ENCODE data around the gene CDH13. TPM values are rescaled to one million over a fixed set of nuclear protein-coding genes. Genes with fewer than 3 reads are reported as not detected.

Gene CDH13
- total and polyA plus RNA-seq, 8 donors = 0.12 to 21.4 (median 1.7) TPM; not detected in 1

DNA sequence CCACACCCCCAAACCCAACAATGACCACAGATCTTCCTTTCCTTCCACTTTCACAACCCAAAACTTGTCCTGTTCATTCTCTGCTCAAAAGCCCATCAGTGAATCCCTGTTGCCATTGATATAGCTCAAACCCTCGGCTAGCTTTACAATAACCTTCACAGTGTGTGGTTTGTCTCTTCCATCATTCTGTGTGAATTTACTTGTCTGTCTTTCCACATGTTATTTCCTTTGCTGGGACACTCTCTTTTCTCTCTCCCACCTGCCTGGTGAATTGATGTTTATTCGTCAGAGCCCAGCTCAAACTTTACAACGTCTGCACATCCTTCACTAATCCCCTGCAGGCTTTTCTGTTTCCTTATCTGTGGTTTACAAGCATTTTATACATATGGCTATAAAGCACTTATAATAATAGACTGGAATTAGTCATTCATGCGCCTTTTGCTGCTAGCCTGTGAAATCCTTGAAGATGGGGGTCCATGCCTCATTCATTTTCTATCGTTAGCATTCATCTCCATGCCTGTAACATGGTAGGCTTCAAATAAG lies 114.4 kb downstream of the CDH13 start:
- Histone ChIP-seq H3K36me3 (no peaks in the 10 kb centered on the region), H3K4me1 (peaks cover 0 to 3% (median 0%) of the 10 kb centered on the region in 4 donors), H3K27me3 (no peaks in the 10 kb centered on the region), H3K27ac (no peak overlapping the region), H3K9me3 (no peaks in the 10 kb centered on the region), H3K4me3 (no peak overlapping the region)
- no peak for DNase-seq
- 59 to 68% (median 66%) methylated on average over 5 of the region's 5 CpGs for WGBS, 5 donors
- TF ChIP-seq POLR2A (IDR thresholded peaks at IDR 0.05) = no peak
- TF ChIP-seq POLR2AphosphoS5 (IDR thresholded peaks at IDR 0.05) = no peak
- no peak for TF ChIP-seq EP300 (IDR thresholded peaks at IDR 0.05)
- TF ChIP-seq, protein P1, sequence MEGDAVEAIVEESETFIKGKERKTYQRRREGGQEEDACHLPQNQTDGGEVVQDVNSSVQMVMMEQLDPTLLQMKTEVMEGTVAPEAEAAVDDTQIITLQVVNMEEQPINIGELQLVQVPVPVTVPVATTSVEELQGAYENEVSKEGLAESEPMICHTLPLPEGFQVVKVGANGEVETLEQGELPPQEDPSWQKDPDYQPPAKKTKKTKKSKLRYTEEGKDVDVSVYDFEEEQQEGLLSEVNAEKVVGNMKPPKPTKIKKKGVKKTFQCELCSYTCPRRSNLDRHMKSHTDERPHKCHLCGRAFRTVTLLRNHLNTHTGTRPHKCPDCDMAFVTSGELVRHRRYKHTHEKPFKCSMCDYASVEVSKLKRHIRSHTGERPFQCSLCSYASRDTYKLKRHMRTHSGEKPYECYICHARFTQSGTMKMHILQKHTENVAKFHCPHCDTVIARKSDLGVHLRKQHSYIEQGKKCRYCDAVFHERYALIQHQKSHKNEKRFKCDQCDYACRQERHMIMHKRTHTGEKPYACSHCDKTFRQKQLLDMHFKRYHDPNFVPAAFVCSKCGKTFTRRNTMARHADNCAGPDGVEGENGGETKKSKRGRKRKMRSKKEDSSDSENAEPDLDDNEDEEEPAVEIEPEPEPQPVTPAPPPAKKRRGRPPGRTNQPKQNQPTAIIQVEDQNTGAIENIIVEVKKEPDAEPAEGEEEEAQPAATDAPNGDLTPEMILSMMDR (IDR thresholded peaks at IDR 0.05) = no peak
- intact Hi-C loops (cut with DNase I; ENCODE audit: low total_unique reads) = no loop called here

GRCh38 chr16:82744958-82745357 lies 118.2 kb downstream of the CDH13 start:
- peaks cover 0 to 3% (median 0%) of the 10 kb centered on the region in 3 donors for H3K27me3 ChIP-seq
- no peaks in the 10 kb centered on the region for H3K9me3 ChIP-seq
- intact Hi-C loops (cut with DNase I; ENCODE audit: low total_unique reads) = no loop called here
- H3K27ac ChIP-seq = no peak overlapping the region
- WGBS, 5 donors = 77 to 85% (median 82%) methylated on average over 7 of the region's 7 CpGs
- no peaks in the 10 kb centered on the region for H3K36me3 ChIP-seq
- TF ChIP-seq POLR2AphosphoS5 (IDR thresholded peaks at IDR 0.05) (no peak), POLR2A (IDR thresholded peaks at IDR 0.05) (no peak), EP300 (IDR thresholded peaks at IDR 0.05) (no peak)
- TF ChIP-seq, protein P1 (IDR thresholded peaks at IDR 0.05) = no peak
- no peak overlapping the region for H3K4me3 ChIP-seq
- no peaks in the 10 kb centered on the region for H3K4me1 ChIP-seq
- DNase-seq = no peak

DNA sequence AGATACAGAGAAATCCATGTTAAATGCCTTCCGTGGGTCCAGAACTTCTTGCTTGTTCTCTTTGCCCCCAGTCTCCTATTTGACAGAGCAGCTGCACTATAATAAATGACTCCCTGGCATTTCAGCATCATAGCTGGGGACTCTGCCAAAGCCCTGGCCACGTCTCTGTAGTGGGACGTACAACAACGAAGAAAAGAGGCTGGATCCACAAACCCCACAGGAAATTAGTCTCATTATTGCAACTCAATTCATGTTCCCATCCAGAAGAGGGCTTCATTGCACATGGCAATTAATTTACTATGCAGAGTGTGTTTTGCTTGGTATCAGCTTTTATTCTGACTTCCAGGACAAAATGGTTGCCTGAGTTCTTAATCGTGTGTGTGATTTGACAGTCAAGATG lies 121.3 kb downstream of the CDH13 start:
- TF ChIP-seq, protein P1 (IDR thresholded peaks at IDR 0.05) = no peak
- TF ChIP-seq POLR2A (IDR thresholded peaks at IDR 0.05) = no peak
- no peak for TF ChIP-seq POLR2AphosphoS5 (IDR thresholded peaks at IDR 0.05)
- no peak for TF ChIP-seq EP300 (IDR thresholded peaks at IDR 0.05)
- Histone ChIP-seq H3K4me3 (no peak overlapping the region), H3K27me3 (peaks cover 0 to 7% (median 0%) of the 10 kb centered on the region in 3 donors), H3K27ac (no peak overlapping the region), H3K9me3 (no peaks in the 10 kb centered on the region), H3K36me3 (no peaks in the 10 kb centered on the region), H3K4me1 (no peaks in the 10 kb centered on the region)
- intact Hi-C loops (cut with DNase I; ENCODE audit: low total_unique reads) = no loop called here
- DNase-seq = peak in 1 of 2 donors; percentile 43
- 40 to 65% (median 61%) methylated on average over 5 of the region's 5 CpGs for WGBS, 5 donors

DNA sequence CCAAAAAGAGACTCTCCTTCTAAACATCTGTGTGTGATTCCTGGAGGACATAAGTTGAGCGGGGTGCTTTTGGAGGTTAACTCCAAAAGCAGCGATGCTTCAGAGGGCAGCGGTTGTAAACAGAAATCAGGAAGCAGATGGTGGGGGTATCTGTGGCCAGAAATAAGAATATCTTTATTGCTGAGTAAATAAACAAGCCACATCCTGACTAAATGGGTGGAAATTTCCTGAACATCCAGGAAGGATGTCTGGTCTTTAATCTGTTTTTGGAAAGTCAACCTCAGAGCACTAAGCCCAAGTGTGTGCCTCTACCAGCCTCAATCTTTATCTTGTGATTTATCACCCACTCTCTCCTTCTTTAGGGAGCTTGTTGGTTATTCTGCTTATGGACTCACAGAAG lies 123.3 kb downstream of the CDH13 start:
- peak in 1 of 2 donors; percentile 17 for DNase-seq
- Histone ChIP-seq H3K4me3 (no peak overlapping the region), H3K36me3 (no peaks in the 10 kb centered on the region), H3K4me1 (no peaks in the 10 kb centered on the region), H3K9me3 (no peaks in the 10 kb centered on the region), H3K27ac (no peak overlapping the region), H3K27me3 (peaks cover 0 to 7% (median 0%) of the 10 kb centered on the region in 3 donors)
- 53 to 72% (median 67%) methylated on average over 3 of the region's 3 CpGs for WGBS, 5 donors
- intact Hi-C loops (cut with DNase I; ENCODE audit: low total_unique reads) = no loop called here
- no peak for TF ChIP-seq POLR2A (IDR thresholded peaks at IDR 0.05)
- no peak for TF ChIP-seq EP300 (IDR thresholded peaks at IDR 0.05)
- no peak for TF ChIP-seq POLR2AphosphoS5 (IDR thresholded peaks at IDR 0.05)
- TF ChIP-seq, protein P1 (IDR thresholded peaks at IDR 0.05) = no peak
